NCI-H69 (cell line): ENCODE measurements around the gene CUL7.
"Not testable (repeated sequence)": the region's sequence is repeated elsewhere in the genome, so short reads cannot be mapped to it uniquely, and the experiment has no call there.

Experiments
- DNase-seq: peaks from one replicate; lab custom pipeline; 2025; lab: John Stamatoyannopoulos, UW

CUL7 gene

DNA sequence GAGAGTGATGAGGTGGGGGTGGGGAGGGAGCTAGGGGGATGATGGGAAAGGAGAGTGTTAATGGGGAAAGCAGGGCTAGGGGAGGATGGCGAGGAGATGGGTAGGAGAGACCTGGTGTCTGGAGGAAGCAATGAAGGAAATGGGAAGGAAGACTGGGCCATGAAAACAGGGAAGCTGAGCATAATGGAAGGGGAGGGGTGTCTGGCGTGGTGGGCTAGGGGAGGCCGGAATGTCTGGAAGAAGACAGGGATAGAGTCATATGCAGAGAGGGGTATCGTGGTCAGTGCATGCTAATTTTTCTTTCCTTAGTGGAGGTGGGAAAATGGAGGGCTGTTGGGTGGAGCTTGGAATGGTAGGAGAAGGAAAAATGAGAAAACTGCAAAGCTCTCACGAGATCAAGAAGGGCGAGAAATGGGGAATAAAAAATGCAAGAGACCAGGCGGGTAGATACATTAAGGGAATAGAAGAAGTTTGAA lies 39.2 kb downstream of the CUL7 start:
- DNase-seq: no peak

DNA sequence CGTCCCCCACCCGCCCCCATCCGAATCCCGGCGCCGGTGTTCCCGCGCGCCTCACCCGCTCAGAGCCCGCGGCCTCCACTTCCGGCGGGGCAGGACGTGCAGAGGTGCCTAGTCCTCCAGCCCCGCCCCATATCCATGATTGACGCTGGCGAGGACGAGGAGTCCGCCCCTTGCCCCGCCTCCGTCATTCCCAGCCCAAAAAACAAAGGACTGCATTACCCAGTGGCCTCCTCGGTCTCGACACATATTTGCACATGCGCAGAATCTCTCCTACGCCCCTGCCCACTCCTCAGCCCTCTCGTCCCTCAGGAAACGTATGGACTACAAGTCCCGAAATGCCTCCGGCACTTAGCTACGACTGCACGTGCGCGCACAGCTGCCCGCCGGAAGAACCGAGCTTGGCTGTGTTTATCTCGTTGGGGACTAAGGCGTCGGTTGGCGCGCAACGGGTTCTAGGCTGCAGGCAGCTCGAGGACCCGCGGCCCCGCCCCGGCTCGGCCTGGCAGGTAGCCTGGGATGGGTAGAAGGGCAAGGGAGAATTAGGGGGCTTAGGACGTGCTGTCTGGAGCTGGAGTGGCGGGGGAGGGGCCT lies 39.7 kb downstream of the CUL7 start, which contains the start of the genes KLHDC3 and MEA1:
Gene KLHDC3 (plus strand): TSS at position 407 of the 591 bp plus-strand sequence. CDS start 2,944 bp downstream, outside the sequence.
Gene MEA1 (minus strand): TSS at position 104 of the 591 bp plus-strand sequence. CDS start 133 bp downstream, outside the sequence.
- DNase-seq: peak; percentile 100

DNA sequence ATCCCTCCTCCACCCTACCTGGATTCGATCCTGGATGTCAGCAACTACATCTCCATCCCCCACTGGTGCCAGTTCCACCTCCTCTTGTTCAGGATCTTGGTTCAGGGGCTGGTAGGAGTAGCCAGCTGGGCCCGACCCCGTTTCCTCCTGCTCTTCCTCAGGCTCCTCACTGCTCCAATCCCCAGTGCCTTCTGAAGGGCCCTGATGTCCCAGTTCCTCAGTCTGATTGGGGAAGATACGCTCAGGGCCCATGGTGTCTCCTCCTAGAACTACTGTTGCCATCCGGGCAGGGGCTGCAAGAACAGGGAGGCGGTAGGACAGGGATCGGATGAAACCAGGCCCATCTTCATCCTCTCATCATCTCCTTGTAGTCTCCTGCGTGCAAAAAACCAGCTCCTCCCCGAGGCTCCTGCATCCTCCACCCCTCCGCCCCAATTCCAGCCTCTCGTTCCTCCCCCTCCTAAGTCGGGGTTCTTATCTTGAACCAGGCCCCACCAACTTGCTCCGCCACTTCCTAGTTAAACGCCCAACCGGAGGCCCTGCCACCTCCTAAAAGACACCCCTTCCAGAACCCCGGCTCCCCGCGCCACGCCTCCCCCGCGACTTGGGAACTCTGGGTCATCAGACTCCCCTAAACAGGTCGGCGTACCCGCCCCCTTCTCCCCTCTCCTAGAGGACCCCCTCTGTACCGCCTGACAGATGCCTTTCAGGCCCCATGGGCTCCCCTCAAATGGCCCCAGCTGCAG lies 40.4 kb downstream of the CUL7 start:
- DNase-seq: no peak

DNA sequence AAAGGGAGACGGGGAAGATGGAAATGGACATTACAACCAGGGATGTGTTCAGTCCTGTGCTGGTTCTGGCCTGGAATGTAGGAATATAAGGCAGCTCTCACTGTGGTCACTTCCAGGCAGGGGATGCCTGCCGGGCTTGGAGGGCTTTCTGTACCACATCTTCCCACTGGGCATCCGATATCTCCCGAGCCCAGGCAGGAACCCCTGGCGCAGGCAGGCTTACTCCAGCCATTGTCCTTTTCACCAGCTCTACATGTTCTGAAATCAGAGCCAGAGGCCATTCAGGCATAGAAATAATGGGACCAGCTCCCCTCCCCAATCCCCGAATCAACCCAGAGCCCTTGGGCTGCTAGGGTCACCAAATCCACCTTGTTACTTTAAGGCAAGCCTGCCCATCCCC lies 41.3 kb downstream of the CUL7 start:
- DNase-seq: no peak

DNA sequence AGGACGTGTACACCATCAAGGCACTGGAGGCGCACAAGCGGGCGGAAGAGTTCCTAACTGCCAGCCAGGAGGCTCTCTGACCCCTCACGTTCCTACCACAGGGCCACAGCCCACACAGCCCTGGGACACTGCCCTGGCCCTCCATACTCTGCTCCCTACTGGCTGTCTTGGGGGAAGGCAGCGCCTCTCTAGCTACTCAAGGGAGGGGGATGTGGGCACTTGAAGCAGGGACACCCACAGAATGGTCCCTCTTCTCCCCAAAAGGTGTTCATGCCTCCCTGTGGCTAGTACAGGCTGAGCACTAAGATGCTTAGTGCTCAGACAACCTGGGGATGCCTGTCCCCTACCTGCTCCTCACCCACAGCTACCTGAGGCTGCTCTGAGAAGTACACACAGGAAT lies 42.4 kb downstream of the CUL7 start:
- no peak for DNase-seq

DNA sequence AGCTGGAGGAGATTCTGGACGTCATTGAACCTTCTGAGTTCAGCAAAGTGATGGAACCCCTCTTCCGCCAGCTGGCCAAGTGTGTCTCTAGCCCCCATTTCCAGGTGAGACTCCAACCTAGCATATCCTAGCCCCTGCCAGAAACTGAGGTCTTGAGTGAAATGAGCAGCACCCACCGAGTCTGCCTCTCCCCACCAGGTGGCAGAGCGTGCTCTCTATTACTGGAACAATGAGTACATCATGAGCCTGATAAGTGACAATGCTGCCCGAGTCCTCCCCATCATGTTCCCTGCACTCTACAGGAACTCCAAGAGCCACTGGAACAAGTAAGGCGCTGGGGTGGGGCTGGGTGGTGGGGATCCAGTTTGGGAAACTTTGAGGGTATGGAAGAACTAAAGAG lies 44.5 kb downstream of the CUL7 start:
- DNase-seq: peak; percentile 31

DNA sequence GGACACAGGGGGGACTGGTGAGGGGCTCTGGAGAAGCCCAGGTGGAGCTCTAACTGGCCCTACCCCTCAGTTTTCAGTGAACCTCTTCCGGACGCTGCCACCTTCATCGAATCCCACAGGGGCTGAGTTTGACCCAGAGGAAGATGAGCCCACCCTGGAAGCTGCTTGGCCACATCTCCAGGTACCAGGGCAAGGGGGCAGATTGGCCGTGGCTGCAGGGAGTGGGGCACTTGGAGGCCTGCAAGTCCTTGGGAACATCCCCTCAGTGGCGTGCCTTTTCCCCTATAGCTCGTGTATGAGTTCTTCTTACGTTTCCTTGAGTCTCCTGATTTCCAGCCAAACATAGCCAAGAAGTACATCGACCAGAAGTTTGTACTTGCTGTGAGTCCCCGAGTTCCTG lies 46.5 kb downstream of the CUL7 start:
- DNase-seq: no peak

DNA sequence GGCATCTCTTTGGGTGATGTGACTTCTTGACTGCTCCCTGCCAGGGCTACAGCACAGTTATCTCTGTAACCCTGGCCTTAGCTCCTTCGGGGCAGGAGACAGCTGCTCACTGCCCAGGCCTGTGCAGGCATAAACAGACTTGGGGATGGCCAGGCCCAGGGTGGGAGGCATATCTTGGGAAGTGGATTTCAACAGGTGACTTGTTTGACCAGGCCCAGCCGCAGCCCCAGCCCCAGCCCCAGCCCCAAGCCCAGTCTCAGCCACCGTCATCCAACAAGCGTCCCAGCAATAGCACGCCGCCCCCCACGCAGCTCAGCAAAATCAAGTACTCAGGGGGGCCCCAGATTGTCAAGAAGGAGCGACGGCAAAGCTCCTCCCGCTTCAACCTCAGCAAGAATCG lies 47.4 kb downstream of the CUL7 start:
- DNase-seq: no peak

DNA sequence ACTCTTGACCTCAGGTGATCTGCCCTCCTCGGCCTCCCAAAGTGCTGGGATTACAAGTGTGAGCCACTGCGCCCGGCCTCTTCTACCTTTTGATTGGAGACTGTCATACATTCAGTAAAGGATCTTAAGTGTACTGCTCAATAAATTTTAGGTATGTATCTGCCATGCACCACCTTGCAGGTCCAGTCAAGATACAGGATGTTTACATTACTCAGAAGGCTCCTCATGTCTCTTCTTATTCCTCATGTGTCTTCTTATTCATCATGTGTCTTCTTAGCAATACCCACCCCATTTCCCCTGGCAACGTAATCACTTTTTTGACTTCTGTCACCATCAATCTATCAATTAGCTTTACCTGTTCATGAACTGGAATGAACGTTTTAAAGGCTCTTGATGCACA lies 47.8 kb downstream of the CUL7 start:
- no peak for DNase-seq

DNA sequence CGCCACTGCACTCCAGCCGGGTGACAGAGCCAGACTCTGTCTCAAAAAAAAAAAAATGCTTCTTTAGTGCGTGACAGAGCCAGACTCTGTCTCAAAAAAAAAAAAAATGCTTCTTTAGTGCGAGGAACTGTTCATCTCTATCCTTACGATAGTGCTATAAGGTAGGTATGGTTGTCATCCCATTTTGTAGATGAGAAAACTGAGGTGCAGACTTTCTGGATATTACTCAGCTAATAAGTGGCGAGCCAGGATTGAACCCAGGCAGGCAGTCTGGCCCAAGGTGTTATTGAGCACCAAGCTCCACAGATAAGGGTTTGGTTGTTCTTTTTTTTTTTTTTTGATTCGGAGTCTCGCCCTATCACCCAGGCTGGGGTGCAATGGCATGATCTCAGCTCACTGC lies 51.8 kb downstream of the CUL7 start:
- DNase-seq: no peak

DNA sequence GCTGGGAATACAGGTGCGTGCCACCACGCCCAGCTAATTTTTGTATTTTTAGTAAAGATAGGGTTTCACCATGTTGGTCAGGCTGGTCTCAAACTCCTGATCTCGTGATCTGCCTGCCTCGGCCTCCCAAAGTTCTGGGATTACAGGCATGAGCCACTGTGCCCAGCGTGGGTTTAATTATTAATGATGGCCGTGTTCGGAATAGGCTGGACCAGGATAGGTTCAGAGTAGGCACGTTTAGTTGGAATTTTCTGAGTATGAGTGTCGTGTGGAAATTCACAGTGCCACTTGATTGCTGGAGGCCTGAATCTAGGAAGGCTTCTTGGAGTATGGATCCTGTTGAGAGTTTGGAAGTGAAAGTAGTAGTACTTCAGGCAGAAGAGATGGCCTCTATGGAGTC lies 55.4 kb downstream of the CUL7 start:
- not testable (repeated sequence) for DNase-seq

DNA sequence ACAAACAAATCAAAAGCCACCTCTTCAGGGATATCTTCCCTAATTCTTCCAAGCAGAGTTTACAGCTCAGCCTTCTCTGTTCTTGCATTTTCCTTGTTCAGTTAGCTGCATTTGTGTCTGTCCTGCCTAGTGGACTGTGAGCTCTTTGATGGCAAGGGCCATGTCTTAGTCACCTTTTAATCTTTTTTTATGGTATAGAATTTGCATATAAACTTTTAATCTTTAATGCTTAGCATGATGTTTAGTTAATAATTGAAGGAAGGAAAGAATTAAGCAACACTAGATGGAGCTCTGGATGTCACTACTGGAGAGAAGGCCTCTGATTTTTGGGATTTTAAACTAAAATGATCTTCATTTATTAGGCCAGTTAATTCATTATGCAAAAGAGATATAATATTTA lies 57.1 kb downstream of the CUL7 start:
- DNase-seq: no peak

DNA sequence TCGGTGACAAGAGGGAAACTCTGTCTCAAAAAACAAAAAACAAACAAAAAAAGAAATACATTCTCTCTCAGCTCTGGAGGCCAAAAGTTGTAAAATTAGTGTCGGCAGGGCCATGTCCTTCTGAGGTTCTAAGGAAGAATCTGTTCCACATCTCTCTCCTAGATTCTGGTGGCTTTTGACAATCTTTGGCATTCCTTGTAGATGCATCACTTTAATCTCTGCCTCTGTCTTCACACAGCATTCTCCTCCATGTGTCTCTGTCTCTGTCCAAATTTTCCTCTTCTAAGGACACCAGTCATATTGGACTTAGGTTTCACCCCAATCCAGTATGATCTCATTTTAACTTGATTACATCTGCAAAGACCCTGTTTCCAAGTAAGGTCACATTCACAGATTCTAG lies 60.2 kb downstream of the CUL7 start:
- DNase-seq: no peak

DNA sequence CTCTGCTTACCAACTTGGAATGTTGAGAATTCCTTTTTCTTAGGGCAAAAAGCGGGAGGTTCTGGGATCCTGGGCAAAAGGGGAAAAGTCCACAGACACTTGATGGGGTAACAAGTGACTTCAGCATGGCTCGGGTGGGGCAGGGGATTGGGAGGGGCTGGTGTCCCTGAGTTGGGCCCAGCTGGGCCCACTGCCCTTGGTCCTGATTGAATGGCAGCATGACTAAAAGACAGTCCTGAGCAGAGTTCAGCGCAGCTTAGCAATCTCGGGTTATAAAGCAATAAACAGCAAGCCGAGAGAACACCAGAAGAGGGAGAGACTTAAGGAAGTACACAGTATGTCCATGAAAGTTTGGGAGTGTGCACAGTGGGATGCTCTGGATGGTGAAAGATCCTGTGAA lies 63.7 kb downstream of the CUL7 start:
- no peak for DNase-seq

DNA sequence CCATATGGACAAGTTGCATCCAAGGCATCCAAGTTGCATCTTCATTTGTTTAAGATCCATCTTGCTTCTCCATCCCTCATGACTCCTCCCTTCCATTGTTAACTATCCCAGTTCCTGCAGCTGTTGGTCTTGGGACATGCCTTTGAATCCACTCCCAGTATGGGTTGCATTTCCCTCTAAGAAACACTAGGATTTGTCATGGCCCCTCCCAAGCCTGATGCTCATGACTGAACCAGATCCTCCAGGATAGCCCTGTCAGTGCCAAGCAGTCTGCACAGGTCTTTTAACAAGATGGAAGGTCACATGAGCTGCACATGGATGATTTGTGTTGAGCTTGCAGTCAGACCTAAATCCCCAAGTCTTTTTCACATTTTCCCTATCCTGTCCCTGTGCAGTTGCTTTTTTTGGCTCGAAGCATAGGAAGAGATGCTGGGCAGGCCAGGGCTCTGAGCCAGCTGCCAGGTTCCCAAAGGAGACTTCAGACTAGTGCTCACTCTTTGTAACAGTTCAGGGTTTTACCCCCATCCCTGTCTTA lies 65.1 kb downstream of the CUL7 start:
- no peak for DNase-seq
